HG02884 (cell line): ENCODE data around the gene TMEM120A.
A peak's percentile ranks its signal among the peaks of the same experiment; 100 is the strongest.

Experiments used
- ATAC-seq: cut with Tn5 transposase; IDR thresholded peaks from one replicate; pipeline ENCODE4 v1.9.1; 2021; ENCODE audit warnings: mild to moderate bottlenecking, moderate library complexity; ENCODE audit not compliant: unreplicated experiment

Gene TMEM120A

DNA sequence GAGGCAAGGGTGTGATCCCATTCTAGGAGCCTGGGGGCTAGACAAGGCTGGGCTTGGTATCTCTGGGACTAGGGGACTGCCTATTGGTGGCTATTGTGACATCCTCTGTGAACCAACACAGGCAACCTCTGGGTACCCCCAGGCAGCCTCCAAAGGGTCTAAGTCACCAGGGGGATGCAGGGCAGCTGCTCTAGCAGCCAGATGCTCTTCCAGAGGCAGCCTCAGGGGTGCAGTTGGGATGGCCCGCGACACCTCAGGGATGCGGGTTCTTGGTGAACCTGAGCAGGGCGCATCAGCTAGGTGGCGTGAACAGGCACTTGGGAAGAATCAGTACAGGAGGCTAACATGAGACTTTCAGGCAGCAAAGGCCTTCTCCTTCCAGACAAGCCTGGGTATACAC is 1.6 kb upstream of the TMEM120A start:
- ATAC-seq: no peak

DNA sequence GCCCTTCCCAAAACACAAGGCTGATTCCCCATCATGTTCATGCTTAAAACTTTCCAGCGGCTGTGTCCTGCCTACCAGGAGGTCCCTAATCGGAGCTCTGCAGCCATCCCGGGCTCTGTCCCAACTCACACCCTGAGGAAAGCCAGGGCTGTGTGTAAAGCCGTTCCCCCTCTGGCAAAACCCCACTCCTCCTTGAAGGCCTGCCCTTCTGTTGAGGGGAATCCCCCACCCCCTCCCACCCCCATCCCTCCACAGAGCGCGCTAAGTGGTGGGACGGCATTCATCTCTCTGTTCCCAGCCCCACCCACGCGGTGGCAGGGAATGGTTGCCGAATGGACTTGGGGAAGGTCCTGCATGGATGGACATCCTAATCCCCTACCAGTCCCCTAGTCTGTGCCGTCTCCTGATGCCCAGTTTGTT is 667 bp upstream of the TMEM120A start:
- no peak for ATAC-seq

DNA sequence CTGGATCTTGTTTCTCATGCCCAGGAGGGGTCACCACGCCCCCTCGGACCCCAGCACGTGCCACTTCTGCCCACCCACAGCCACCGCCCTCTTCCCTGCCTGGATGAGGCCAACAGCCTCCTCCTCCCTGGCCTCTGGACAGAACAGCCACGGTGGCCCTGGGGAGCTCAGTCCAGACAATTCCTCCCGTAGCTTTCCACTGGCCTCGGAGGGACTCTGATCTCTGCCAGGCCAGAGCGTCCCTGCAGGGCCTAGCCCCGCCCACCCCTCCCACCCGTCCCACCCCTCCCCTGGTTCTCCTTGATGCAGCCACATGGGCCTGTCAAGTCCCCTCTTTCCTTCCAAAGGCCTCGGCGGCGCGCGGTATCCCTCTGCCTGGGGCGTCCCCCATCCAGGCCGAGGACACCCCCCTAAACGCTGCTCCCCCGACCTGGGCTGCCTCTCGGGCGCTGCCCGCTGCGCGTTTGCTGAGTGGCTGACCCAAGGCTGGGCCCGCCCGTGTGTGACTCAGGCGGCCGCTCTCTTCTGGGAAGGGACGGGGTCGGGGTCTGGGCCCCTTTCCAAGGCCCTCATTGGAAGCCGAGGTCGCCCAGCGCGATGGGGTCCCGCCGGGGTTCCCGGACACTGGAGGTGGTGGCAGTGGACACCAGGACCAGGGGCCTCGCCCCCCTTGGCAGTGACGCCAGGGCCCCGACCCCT is 557 bp downstream of the TMEM120A start:
- ATAC-seq: peak; percentile 7

DNA sequence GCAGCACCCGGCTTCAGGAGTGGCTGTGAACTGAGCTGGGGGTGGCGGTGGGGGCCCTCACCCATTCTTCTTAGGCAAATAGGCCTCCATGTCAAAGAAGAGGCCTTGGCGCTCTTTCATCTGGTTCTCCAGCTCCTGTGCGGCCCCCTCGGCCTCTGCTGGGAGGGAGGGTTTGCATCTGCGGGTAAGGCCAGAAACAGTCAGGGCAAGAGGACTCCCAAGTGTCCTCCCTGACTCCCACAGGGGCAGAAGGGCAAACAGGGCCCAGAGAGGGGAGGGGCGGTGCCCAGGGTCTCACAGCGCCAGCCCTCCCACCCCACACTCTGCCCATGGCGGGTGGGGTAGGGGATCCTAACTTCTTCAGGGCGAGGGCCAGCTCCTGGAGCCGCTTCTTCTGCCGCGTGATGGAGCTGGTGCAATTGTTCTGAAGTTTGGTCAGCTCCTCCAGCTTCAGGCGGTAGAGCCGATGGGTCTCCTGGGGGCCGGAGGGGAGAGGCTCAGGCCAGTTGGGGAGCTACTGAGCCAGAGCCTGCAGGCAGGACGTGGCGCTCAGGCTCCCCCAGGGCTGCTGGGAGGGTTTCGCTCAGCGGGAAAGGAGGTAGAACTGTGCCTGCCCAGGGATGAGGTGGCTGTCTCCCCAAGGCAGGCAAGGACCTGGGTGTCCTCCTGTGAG is 2.2 kb downstream of the TMEM120A start:
- no peak for ATAC-seq

DNA sequence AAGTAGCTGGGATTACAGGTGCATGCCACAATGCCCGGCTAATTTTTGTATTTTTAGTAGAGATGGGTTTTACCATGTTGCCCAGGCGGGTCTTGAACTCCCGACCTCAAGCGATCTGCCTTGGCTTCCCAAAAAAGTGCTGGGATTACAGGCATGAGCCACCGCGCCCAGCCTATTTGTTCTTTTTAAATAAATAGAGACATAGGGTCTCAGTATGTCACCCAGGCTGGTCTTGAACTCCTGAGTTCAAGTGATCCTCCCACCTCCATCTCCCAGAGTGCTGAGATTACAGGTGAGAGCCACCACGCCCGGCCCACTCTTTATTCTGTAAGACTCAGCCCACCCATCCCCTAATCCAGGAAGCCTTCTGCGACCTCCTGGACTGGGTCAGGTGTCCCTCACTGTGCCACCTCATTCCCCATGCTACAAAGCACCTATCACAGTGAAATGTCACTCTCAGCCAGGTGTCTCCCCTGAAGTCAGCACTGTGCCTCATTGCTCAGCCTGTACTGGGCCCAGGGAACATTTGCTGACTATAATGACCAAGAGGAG is 2.8 kb downstream of the TMEM120A start:
- no peak for ATAC-seq

DNA sequence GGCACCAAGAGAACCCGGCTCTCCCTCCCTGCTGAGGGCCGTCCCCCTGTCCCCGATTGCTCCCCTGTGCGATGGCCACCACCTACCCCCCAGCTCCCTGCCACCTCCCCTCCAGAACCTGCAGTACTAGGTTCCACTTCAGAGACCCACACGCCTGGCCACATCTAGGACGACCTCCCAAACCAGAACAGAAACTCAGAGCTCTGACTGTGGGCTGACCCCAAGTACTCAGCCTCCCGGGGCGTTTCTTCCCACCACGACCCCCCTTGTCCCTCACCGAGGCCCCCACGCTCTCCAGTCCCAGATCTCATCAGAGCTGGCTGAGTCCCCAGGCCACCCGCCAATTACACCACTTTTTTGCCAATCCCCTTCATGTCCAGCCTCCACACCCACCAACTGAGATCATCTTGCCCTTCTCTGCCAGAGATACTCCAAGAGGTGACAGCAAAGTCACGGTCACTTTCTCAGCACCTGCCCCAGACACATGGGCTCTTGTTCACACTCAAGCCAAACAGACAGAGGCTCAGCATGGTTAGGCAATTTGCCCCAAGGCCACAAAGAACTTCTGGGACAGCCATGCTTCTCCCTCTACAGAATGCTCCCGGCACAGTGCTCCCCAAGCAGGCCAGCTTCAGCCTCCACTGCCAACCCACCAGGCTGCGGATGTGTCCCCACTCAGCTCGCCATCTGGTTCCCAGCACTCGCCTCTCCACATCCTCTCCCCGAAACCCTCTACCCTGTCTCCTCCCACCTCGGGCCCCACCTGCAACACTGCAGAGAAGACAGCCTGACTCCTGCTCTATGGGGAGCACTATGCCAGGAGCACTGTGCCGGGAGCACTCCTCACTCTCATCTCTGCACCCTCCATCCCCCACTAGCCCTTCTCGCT is 4.7 kb downstream of the TMEM120A start:
- no peak for ATAC-seq

DNA sequence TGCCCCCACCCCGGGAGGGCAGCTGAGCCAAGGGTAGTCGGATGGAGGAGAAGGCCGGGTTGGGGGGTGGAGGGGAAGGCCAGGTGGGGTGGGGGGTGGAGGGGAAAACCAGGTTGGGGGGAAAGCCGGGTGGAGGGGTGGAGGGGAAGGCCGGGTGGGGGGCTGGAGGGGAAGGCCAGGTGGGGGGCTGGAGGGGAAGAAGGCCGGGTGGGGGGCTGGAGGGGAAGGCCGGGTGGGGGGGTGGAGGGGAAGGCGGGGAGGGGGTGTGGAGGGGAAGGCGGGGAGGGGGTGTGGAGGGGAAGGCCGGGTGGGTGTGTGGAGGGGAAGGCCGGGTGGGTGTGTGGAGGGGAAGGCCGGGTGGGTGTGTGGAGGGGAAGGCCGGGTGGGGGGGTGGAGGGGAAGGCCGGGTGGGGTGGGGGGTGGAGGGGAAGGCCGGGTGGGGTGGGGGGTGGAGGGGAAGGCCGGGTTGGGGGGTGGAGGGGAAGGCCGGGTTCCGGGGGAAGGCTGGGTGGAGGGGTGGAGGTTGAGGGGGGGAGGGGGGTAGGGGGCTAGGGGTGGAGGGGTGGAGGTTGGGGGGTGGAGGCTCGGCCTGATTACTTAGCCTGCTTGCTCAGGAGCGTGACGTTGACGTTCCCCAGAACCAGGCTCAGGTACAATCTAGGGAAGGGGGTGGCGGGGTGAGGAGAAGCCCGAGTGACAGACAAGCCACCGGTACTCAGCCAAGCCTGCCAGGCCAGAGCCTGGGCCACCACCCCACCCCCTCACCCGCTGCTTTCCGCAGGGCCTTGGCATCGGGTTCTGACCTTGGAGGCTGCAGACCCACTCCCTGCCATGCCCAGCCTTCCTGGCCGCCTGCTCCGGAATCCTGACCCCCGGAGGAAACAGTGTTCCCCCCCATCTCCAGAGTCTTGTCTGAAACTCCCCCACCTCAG is 5.6 kb downstream of the TMEM120A start:
- ATAC-seq: no peak

DNA sequence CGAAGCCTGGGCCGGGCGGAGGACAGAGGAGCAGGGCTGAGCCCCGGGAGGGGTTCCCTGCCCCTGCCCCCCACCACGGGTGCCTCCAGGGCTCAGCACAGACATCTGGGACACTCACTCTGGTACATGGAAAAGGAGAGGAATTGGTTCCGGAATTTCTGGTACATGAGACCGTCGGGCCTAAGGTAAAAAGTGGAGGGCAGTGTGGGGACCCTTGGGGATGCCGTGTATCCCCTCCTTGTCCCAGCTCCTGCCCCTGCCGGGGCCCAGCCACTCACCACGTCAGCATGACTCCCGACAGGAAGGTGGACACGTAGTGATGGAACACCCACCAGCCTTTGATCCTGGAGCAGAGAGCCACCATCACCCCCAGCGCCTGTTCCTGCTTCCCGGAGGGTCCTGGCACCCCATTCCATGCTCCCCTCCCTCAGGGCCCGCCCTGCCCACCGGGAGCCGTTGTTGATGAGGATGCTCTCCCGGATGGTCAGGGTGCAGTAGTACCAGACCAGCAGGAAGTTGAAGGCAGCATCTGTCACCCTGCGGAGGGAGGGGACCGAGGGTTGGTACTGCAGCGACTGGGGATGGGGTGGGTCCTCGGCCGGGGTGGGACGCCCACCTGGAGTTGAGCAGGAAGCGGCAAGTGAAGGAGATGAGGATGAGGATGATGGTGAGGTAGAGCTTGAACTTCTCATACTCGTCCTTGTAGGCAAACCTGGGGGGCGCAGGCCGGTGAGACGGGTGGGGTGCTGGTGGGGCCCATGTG is 6.4 kb downstream of the TMEM120A start:
- ATAC-seq: no peak

DNA sequence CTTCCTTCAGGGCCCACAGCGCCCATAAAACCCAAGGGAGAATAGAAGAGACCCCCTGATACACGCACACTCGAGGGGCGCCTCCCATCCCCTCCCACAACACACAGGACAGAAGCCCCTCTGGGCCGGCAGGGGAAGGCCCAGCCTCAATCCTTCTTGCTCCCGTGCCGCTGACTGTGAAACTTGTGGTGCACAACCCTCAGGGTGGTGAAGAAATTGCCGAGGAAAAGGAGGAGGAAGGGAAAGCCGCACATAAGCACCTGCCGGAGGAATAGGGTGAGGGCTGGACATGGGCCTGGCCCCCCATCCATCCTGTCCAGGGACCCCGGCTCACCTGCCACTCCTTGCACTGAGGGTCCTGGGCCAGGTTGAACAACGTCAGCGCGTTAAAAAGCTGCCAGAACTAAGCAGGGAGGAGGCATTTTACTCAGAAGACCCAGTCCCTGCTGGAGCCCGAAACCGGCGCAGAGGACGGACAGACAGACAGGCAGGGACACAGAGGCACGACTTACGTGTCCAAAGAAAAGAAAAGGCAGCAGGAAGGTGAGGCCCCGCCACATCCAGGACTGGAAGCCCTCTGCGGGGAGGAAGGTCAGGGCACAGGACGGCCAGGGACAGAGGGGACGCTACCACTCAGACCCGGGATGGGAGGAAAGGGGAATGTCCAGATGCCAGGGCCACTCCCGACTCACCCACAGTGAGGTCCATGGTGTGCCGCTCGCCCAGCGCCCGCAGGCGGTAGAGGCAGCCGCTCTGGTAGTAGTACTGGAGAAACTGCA is 7.2 kb downstream of the TMEM120A start:
- ATAC-seq: no peak

DNA sequence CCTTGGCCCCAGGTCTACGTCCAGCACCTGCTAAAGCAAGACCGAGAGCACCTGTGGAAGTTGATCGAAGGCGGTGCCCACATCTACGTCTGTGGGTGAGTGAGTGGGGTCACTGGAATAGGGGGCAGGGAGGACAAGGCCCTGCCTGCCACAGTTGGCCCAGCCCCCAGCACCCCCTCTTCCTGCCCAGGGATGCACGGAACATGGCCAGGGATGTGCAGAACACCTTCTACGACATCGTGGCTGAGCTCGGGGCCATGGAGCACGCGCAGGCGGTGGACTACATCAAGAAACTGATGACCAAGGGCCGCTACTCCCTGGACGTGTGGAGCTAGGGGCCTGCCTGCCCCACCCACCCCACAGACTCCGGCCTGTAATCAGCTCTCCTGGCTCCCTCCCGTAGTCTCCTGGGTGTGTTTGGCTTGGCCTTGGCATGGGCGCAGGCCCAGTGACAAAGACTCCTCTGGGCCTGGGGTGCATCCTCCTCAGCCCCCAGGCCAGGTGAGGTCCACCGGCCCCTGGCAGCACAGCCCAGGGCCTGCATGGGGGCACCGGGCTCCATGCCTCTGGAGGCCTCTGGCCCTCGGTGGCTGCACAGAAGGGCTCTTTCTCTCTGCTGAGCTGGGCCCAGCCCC is 8.1 kb downstream of the TMEM120A start:
- ATAC-seq: no peak

DNA sequence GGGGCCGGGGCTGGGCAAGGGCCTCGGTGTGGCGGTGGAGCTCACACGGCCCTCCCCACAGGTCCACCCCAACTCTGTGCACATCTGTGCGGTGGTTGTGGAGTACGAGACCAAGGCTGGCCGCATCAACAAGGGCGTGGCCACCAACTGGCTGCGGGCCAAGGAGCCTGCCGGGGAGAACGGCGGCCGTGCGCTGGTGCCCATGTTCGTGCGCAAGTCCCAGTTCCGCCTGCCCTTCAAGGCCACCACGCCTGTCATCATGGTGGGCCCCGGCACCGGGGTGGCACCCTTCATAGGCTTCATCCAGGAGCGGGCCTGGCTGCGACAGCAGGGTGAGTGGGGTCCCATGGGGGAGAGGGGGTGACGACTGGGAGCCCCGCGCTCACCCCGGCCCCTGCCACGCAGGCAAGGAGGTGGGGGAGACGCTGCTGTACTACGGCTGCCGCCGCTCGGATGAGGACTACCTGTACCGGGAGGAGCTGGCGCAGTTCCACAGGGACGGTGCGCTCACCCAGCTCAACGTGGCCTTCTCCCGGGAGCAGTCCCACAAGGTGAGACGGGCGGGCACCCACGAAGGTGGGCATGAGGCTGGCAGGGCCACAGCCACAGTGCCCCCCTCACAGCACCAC is 8.8 kb downstream of the TMEM120A start:
- no peak for ATAC-seq

DNA sequence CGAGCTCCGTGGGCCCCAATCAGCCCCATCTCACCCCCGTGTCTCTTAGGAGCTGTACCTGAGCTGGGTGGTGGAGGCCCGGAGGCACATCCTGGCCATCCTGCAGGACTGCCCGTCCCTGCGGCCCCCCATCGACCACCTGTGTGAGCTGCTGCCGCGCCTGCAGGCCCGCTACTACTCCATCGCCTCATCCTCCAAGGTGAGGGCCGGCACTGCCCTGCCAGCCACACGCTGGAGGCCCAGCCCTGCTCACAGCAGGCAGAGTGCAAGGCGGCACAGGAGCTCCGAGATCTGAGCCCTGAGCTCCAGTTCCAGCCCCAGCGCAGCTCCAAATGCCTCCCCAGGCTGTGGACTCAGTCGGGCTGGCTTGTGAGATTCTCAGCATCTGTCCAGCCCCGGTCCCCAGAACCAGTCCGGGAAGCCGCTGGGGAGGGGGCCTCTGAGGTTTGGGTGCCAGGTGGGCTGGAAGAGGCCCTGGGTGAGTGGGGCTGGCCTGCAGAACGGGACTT is 9.3 kb downstream of the TMEM120A start:
- ATAC-seq: no peak

DNA sequence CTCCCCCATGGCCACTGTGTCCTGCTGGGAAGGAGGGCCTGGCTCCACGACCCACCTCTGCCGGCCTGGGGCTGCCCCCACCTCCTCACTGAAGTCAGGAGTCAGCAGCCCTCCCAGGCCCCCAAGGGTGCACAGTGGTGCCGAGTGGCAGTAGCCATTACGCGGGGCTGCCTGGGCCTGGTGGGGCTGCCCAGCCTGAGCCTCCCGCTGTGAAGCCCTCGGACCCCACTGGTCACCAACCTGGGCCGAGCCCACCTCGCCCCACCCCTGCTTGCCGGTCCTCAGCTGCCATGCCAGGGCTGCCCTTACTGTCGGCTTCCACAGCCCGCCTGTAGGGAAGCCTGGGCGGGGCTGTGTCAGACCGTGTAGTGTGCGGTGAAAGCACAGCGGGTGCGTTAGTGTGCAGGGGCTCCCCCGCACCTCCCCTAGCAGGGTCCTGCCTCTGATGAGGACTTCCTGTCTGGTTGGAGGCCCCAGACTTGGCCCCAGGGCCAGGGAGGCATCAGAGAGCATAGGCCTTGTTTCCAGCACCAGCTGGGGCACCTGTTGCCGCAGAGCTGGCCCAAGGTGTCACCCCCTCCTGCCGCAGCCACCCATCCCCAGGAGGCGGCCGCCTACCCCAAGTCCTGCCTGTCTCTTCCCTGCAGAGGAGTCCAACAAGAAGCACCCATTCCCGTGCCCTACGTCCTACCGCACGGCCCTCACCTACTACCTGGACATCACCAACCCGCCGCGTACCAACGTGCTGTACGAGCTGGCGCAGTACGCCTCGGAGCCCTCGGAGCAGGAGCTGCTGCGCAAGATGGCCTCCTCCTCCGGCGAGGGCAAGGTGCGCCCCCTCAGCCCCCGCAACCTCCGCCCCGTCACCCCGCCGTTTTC is 10.0 kb downstream of the TMEM120A start:
- no peak for ATAC-seq

DNA sequence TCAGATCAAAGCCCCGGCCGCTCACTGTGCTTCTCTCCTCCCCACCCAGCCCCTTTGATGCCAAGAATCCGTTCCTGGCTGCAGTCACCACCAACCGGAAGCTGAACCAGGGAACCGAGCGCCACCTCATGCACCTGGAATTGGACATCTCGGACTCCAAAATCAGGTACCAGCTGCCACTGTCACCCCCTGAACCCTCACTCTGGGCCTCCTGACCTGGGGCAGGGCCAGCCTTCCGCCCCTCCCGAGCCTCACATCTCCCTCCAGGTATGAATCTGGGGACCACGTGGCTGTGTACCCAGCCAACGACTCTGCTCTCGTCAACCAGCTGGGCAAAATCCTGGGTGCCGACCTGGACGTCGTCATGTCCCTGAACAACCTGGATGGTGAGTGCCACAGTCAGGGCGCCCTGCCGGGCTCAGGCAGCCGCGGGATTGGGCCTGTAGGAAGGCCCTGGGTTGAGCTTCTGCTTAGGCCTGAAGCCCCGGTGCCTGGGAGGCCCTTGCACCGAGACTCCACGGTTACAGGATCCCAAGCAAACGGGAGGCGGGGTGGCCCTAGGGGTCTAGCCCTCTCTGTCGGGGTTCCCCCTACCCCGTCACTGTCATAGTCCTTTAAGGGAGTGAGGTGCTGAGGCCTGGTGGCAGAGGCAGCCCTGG is 10.8 kb downstream of the TMEM120A start:
- ATAC-seq: no peak

DNA sequence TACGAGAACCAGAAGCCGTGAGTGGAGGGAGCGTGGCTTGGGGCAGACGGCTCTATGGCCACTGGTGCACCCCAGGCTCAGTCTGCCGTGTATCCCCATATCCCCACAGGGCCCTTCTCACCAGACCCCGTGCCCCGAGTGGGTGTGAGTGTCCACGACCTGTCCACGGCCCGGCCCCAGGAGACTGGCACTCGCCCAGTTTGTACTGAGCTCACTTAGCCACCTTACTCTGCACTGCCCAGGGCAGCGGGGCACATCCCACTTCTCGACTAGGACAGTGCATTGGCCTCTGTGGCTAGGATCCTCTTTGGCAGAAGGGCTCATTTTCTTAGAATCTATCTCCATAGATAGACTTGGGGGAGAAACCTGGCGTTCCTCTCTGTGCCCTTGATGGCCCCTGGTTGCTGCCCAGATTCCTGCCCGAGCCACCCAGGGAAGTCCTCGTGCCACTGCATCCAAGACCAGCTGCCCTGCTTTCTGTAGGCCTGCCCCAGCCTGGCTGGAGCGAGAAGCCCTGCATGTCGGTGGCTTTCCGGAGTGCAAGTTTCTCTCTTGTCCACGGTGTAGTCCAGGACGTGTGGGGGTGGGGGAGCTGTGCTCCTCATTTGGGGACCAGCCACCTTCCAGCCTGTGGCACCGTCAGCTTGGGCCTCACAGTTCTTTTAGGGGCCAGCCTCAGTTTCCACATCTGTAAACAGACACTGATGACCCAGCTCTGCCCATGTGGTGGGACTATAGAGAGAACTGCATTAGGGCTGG is 11.9 kb downstream of the TMEM120A start:
- ATAC-seq: no peak
